Astrocyte of the cerebellum (primary cell): ENCODE measurements around the gene OR5AC2.

Source experiments
- DNase-seq: peaks from one replicate; pipeline ENCODE4 v3.0.0-alpha.2; 2011; ENCODE audit warnings: low read depth
- H3K4me3 ChIP-seq: 2 replicates; pipeline ENCODE4 v1.5.1; 2011; ENCODE audit warnings: mild to moderate bottlenecking, low read depth, low read length, moderate library complexity
- CTCF ChIP-seq: IDR thresholded peaks from 2 replicates; pipeline ENCODE4 v1.5.1; 2012; ENCODE audit warnings: low read length, low read depth, moderate library complexity, mild to moderate bottlenecking; ENCODE audit errors: missing control alignments
- in situ Hi-C: cut with HindIII; loops from 2 replicates; pipeline ENCODE4 v1.10.0; 2017; ENCODE audit warnings: low sequenced_read_pairs

Gene OR5AC2

GRCh38 chr3:98056035-98056434 lies 30.9 kb upstream of the OR5AC2 start:
- H3K4me3 ChIP-seq: no peak overlapping the region
- DNase-seq: no peak
- in situ Hi-C loops: no loop called here
- no peak for TF ChIP-seq CTCF

GRCh38 chr3:98057631-98058030 lies 29.3 kb upstream of the OR5AC2 start:
- no peak for DNase-seq
- no peak overlapping the region for H3K4me3 ChIP-seq
- TF ChIP-seq CTCF: no peak
- in situ Hi-C loops: no loop called here

GRCh38 chr3:98058244-98058960 lies 28.6 kb upstream of the OR5AC2 start:
- no peak for TF ChIP-seq CTCF
- in situ Hi-C loops: no loop called here
- H3K4me3 ChIP-seq: no peak overlapping the region
- DNase-seq: no peak

GRCh38 chr3:98068824-98069223 lies 18.1 kb upstream of the OR5AC2 start:
- TF ChIP-seq CTCF: no peak
- no peak for DNase-seq
- in situ Hi-C loops: no loop called here
- H3K4me3 ChIP-seq: no peak overlapping the region

- no peak for TF ChIP-seq CTCF
- no peak overlapping the region for H3K4me3 ChIP-seq
- in situ Hi-C loops: no loop called here
- DNase-seq: no peak
These were observed 16.1 kb upstream of the OR5AC2 start for GRCh38 chr3:98070840-98071239.

- no peak overlapping the region for H3K4me3 ChIP-seq
- no peak for TF ChIP-seq CTCF
- DNase-seq: no peak
- in situ Hi-C loops: no loop called here
These were observed 13.5 kb upstream of the OR5AC2 start for GRCh38 chr3:98073486-98073885.
